ENCODE results near the gene RALGAPA1. TPM values are rescaled to one million over a fixed set of nuclear protein-coding genes. Genes with fewer than 3 reads are reported as not detected.

The RALGAPA1 gene
- total RNA-seq, 6 donors from 2014 or later = 55.5 to 155 (median 61.1) TPM

GRCh38 chr14:35532783-35533356 is 276.2 kb downstream of the RALGAPA1 start:
- H3K9me3 ChIP-seq = no peaks in the 10 kb centered on the region
- peaks cover 0 to 4% (median 0%) of the 10 kb centered on the region in 4 donors for H3K36me3 ChIP-seq
- no peak overlapping the region for H3K27ac ChIP-seq
- H3K4me1 ChIP-seq = peaks cover 21 to 30% (median 28%) of the 10 kb centered on the region in 4 donors
- 17% methylated on average over 6 of the region's 6 CpGs for WGBS, 2 donors
- H3K4me3 ChIP-seq = peak overlapping the region in 3 of 4 donors; percentile 49 to 63 (median 57)
- DNase-seq (no peak), ATAC-seq (ENCODE audit: low FRiP score in 2 of 2) (no peak)
- peaks cover 0 to 36% (median 22%) of the 10 kb centered on the region in 4 donors for H3K27me3 ChIP-seq
- TF ChIP-seq POLR2AphosphoS5 (IDR thresholded peaks at IDR 0.05) (no peak), EP300 (IDR thresholded peaks at IDR 0.05) (no peak), POLR2A (IDR thresholded peaks at IDR 0.05) (no peak)
- TF ChIP-seq, protein P1, sequence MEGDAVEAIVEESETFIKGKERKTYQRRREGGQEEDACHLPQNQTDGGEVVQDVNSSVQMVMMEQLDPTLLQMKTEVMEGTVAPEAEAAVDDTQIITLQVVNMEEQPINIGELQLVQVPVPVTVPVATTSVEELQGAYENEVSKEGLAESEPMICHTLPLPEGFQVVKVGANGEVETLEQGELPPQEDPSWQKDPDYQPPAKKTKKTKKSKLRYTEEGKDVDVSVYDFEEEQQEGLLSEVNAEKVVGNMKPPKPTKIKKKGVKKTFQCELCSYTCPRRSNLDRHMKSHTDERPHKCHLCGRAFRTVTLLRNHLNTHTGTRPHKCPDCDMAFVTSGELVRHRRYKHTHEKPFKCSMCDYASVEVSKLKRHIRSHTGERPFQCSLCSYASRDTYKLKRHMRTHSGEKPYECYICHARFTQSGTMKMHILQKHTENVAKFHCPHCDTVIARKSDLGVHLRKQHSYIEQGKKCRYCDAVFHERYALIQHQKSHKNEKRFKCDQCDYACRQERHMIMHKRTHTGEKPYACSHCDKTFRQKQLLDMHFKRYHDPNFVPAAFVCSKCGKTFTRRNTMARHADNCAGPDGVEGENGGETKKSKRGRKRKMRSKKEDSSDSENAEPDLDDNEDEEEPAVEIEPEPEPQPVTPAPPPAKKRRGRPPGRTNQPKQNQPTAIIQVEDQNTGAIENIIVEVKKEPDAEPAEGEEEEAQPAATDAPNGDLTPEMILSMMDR (IDR thresholded peaks at IDR 0.05) = no peak

GRCh38 chr14:35531960-35532747 is 276.9 kb downstream of the RALGAPA1 start:
- H3K9me3 ChIP-seq = no peaks in the 10 kb centered on the region
- TF ChIP-seq POLR2A (IDR thresholded peaks at IDR 0.05) = no peak
- TF ChIP-seq EP300 (IDR thresholded peaks at IDR 0.05) = no peak
- TF ChIP-seq, protein P1 (IDR thresholded peaks at IDR 0.05) = no peak
- no peak for TF ChIP-seq POLR2AphosphoS5 (IDR thresholded peaks at IDR 0.05)
- no peak overlapping the region for H3K27ac ChIP-seq
- H3K36me3 ChIP-seq = no peaks in the 10 kb centered on the region
- H3K4me1 ChIP-seq = peaks cover 21 to 30% (median 28%) of the 10 kb centered on the region in 4 donors
- WGBS, 2 donors = 81 to 84% methylated on average over 1 of the region's 1 CpG
- DNase-seq (no peak), ATAC-seq (ENCODE audit: low FRiP score in 2 of 2) (no peak)
- H3K4me3 ChIP-seq = no peak overlapping the region
- H3K27me3 ChIP-seq = peaks cover 0 to 36% (median 22%) of the 10 kb centered on the region in 4 donors

DNA sequence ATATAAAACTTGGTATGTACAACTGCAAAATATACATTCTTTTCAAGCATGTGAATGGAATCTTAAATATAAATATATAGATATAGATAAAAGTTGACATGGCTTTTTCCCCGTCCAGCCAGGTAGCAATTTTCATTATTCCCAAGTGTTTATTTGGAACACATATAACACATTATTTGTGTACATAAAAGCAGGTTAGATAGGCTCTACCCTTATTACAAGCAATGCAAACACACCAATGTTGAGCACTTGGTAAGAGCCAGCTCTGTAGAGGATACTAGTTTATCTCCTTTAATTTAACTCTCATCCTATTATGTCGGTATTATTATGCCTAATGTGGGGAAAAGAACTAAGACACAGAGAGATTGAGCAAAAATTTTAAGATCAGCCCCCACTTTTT is 282.1 kb downstream of the RALGAPA1 start:
- no peak overlapping the region for H3K4me3 ChIP-seq
- H3K9me3 ChIP-seq = peaks cover 0 to 4% (median 0%) of the 10 kb centered on the region in 4 donors
- ATAC-seq (ENCODE audit: low FRiP score in 2 of 2) = no peak
- TF ChIP-seq, protein P1 (IDR thresholded peaks at IDR 0.05) = no peak
- TF ChIP-seq POLR2A (IDR thresholded peaks at IDR 0.05) = no peak
- no peaks in the 10 kb centered on the region for H3K36me3 ChIP-seq
- peaks cover 0 to 3% (median 0%) of the 10 kb centered on the region in 4 donors for H3K27me3 ChIP-seq
- H3K27ac ChIP-seq = no peak overlapping the region
- DNase-seq = no peak
- H3K4me1 ChIP-seq = no peaks in the 10 kb centered on the region
- 82 to 83% methylated on average over 2 of the region's 2 CpGs for WGBS, 2 donors

GRCh38 chr14:35525695-35526094 is 283.4 kb downstream of the RALGAPA1 start:
- Histone ChIP-seq H3K9me3 (peaks cover 0 to 4% (median 0%) of the 10 kb centered on the region in 4 donors), H3K27ac (no peak overlapping the region), H3K27me3 (no peaks in the 10 kb centered on the region), H3K36me3 (no peaks in the 10 kb centered on the region), H3K4me1 (no peaks in the 10 kb centered on the region), H3K4me3 (no peak overlapping the region)
- TF ChIP-seq EP300 (IDR thresholded peaks at IDR 0.05) = no peak
- TF ChIP-seq, protein P1 (IDR thresholded peaks at IDR 0.05) = no peak
- no peak for TF ChIP-seq POLR2A (IDR thresholded peaks at IDR 0.05)
- no peak for TF ChIP-seq POLR2AphosphoS5 (IDR thresholded peaks at IDR 0.05)
- ATAC-seq (ENCODE audit: low FRiP score in 2 of 2) (no peak), DNase-seq (no peak)
- 79 to 92% methylated on average over 3 of the region's 3 CpGs for WGBS, 2 donors

Measured in upper lobe of left lung (tissue), 6 donors.